GM12878 (cell line): ENCODE measurements around the gene ENGASE. TPM values are rescaled to one million over a fixed set of nuclear protein-coding genes. Genes with fewer than 3 reads are reported as not detected.

Experiments
- CEBPB ChIP-seq, 2 experiments: fragments of 150-350 bp in 1 of 2; IDR thresholded peaks; 2 replicates each; pipeline ENCODE4 v1.6.1; 2012 to 2014; ENCODE audit warnings: low read depth in 2 of 2, low read length in 2 of 2, borderline replicate concordance in 1 of 2, inconsistent platforms in 1 of 2
- E4F1 ChIP-seq: fragments of 450-650 bp; IDR thresholded peaks from 2 replicates; pipeline ENCODE4 v1.6.1; 2018; ENCODE audit warnings: borderline replicate concordance, mild to moderate bottlenecking; ENCODE audit not compliant: partially characterized antibody
- HSF1 ChIP-seq: fragments of 150-350 bp; IDR thresholded peaks from 2 replicates; pipeline ENCODE4 v1.6.1; 2014; ENCODE audit warnings: mild to moderate bottlenecking, low read depth, low read length
- polyA plus RNA-seq, 11 experiments: library from polyadenylated mRNA; depleted of rRNA in 4 of 11; unstranded in 6 of 11; stranded (reverse) in 5 of 11; fragments of >200 nt; fragmentation: Nextera tagmentation in 4 of 11; fragmentation: Illumina TruSeq in 1 of 11; extraction: Ambion mirVana in 4 of 11; extraction: Trizol in 1 of 11; gene quantifications; 1 replicate in 1 of 11; 2 replicates in 10 of 11; pipeline versions ENCODE4 v1.2.1 to v1.2.3, GENCODE V29; 2011 to 2016; ENCODE audit warnings: inconsistent platforms in 2 of 11, missing spikeins in 2 of 11, low read depth in 1 of 11
- total RNA-seq, 4 experiments: library from RNA; depleted of rRNA in 3 of 4; stranded (reverse); fragments of >200 nt in 3 of 4; fragmentation: Illumina TruSeq in 1 of 4; extraction: Trizol in 1 of 4; gene quantifications; 2 replicates each; pipeline versions ENCODE4 v1.2.1 to v1.2.3, GENCODE V29; 2013 to 2021
- TF ChIP-seq, protein P1 (sequence below): IDR thresholded peaks from 2 replicates; pipeline ENCODE4 v1.6.1; 2012; ENCODE audit warnings: improper control_type of control experiment, low read depth, low read length; ENCODE audit not compliant: insufficient replicate concordance

ENGASE gene
- total and polyA plus RNA-seq, 10 of the 15 experiments (the other 5 are each of a cell fraction or from before 2014, with no cell fraction given), result 0.18 to 28.9 (median 10.5) TPM

DNA sequence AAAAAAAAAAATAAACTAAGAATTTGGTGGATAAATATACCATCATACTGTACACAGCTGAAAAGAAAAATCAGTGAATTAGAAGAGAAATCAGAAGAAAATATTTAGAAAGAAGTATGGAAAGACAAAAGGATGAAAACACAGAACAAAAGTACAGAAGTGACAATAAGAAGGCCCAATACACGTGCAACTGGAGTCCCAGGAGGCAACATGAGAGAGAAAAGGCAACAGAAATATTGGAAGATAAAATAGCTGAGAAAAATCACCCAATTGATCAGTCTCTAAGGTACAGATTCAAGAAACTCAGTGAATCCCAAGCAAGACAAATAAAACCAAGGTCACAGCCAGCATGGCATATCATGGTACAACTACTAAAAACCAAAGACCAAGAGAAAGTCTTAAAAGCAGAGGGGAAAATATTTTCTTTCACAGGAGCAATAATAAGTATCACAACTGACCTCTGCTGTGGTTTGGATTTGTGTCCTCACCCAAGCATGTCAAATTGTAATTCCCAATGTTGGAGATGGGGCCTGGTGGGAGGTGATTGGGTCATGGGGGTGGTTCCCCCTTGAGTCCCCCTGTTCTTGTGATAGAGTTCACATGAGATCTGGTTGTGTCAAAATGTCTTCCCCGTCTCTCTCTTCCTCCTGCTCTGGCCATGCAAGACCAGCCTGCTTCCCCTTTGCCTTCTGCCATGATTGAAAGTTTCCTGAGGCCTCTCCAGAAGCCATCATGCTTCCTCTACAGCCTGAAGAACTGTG, 20.2 kb upstream of the ENGASE start (continued):
- TF ChIP-seq E4F1, result no peak
- TF ChIP-seq HSF1, result no peak
- TF ChIP-seq, protein P1, sequence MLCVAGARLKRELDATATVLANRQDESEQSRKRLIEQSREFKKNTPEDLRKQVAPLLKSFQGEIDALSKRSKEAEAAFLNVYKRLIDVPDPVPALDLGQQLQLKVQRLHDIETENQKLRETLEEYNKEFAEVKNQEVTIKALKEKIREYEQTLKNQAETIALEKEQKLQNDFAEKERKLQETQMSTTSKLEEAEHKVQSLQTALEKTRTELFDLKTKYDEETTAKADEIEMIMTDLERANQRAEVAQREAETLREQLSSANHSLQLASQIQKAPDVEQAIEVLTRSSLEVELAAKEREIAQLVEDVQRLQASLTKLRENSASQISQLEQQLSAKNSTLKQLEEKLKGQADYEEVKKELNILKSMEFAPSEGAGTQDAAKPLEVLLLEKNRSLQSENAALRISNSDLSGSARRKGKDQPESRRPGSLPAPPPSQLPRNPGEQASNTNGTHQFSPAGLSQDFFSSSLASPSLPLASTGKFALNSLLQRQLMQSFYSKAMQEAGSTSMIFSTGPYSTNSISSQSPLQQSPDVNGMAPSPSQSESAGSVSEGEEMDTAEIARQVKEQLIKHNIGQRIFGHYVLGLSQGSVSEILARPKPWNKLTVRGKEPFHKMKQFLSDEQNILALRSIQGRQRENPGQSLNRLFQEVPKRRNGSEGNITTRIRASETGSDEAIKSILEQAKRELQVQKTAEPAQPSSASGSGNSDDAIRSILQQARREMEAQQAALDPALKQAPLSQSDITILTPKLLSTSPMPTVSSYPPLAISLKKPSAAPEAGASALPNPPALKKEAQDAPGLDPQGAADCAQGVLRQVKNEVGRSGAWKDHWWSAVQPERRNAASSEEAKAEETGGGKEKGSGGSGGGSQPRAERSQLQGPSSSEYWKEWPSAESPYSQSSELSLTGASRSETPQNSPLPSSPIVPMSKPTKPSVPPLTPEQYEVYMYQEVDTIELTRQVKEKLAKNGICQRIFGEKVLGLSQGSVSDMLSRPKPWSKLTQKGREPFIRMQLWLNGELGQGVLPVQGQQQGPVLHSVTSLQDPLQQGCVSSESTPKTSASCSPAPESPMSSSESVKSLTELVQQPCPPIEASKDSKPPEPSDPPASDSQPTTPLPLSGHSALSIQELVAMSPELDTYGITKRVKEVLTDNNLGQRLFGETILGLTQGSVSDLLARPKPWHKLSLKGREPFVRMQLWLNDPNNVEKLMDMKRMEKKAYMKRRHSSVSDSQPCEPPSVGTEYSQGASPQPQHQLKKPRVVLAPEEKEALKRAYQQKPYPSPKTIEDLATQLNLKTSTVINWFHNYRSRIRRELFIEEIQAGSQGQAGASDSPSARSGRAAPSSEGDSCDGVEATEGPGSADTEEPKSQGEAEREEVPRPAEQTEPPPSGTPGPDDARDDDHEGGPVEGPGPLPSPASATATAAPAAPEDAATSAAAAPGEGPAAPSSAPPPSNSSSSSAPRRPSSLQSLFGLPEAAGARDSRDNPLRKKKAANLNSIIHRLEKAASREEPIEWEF, result no peak
- TF ChIP-seq CEBPB (IDR thresholded peaks at IDR 0.05; ENCODE audit: borderline replicate concordance in 1 of 2, low read depth in 2 of 2, low read length in 2 of 2), result no peak
- TF ChIP-seq, all 136 proteins: peak for 0
